Testis (tissue), 3 donors: ENCODE data around the gene DKK3. TPM values are rescaled to one million over a fixed set of nuclear protein-coding genes. Genes with fewer than 3 reads are reported as not detected.
A peak's percentile ranks its signal among the peaks of the same experiment; 100 is the strongest.

Experiments used
- DNase-seq: peaks from one replicate; pipeline ENCODE4 v3.0.0-alpha.2; 2019
- H3K27ac ChIP-seq, 2 donors: fragments of 200-600 bp; sonication (generic); one replicate each; pipeline ENCODE4 v1.5.1; 2019
- H3K27me3 ChIP-seq: fragments of 200-600 bp; sonication (generic); one replicate; pipeline ENCODE4 v1.5.1; 2019
- H3K36me3 ChIP-seq: fragments of 200-600 bp; sonication (generic); one replicate; pipeline ENCODE4 v1.5.1; 2017; ENCODE audit warnings: low read depth; ENCODE audit errors: missing control alignments
- H3K4me1 ChIP-seq: fragments of 200-600 bp; sonication (generic); one replicate; pipeline ENCODE4 v1.5.1; 2019
- H3K4me3 ChIP-seq, 2 donors: fragments of 200-600 bp; sonication (generic); one replicate each; pipeline ENCODE4 v1.5.1; 2017 to 2019
- H3K9me3 ChIP-seq: fragments of 200-600 bp; sonication (generic); one replicate; pipeline ENCODE4 v1.5.1; 2017
- CTCF ChIP-seq, 3 experiments: fragments of 450-650 bp in 2 of 3; fragments of 200-600 bp in 1 of 3; sonication (generic) in 1 of 3; IDR thresholded peaks; one replicate each; pipeline ENCODE4 v1.5.1; 2016 to 2019; ENCODE audit warnings: antibody characterized with exemption in 3 of 3, mild to moderate bottlenecking in 2 of 3, moderate library complexity in 1 of 3
- POLR2A ChIP-seq: fragments of 450-650 bp; IDR thresholded peaks from one replicate; pipeline ENCODE4 v1.6.1; 2017; ENCODE audit warnings: antibody characterized with exemption, mild to moderate bottlenecking, moderate library complexity
- WGBS, 2 donors: methylation state at CpG; one replicate each; pipeline ENCODE4 v1.1.5; 2018; 5-methylcytosine and 5-hydroxymethylcytosine counted together
- intact Hi-C: fragments of 100-400 bp; cut with DNase I; formaldehyde crosslinking; loops from one replicate; pipeline ENCODE4 v1.15.1; 2023; ENCODE audit warnings: low total_unique reads
- polyA plus RNA-seq: library from polyadenylated mRNA; stranded (reverse); fragments of 350-450 nt; fragmentation: Illumina TruSeq; extraction: RNeasy Lipid Tissue Mini Kit (QIAGEN cat#74804); gene quantifications from one replicate; pipeline ENCODE4 v1.2.3, GENCODE V29; 2014; ENCODE audit warnings: low read depth, low replicate concordance; ENCODE audit not compliant: insufficient read depth
- total RNA-seq, 2 donors: library from RNA; depleted of rRNA; stranded (reverse); fragments of >200 nt; gene quantifications; one replicate each; pipeline ENCODE4 v1.2.3, GENCODE V29; 2016

DKK3 gene
- total and polyA plus RNA-seq, 3 donors from 2014 or later = 185 to 392 (median 236) TPM

GRCh38 chr11:12008790-12009616 is 577 bp upstream of the DKK3 start:
- TF ChIP-seq CTCF (IDR thresholded peaks at IDR 0.05) (no peak), POLR2A (no peak)

GRCh38 chr11:12007230-12007593 is 1.2 kb downstream of the DKK3 start:
- intact Hi-C loops = no loop called here
- 60 to 80% methylated on average over 4 to 5 of the region's 5 CpGs for WGBS, 2 donors
- Histone ChIP-seq H3K27me3 (no peaks in the 10 kb centered on the region), H3K4me3 (no peak overlapping the region), H3K9me3 (no peaks in the 10 kb centered on the region), H3K36me3 (no peaks in the 10 kb centered on the region), H3K4me1 (peaks cover 9% of the 10 kb centered on the region), H3K27ac (no peak overlapping the region)
- no peak for DNase-seq
- TF ChIP-seq POLR2A = no peak

More at GRCh38 chr11:12008790-12009616, 577 bp upstream of the DKK3 start:
- Histone ChIP-seq H3K4me3 (peak overlapping the region; percentile 45 to 65), H3K27ac (peak overlapping the region; percentile 13 to 34), H3K4me1 (peaks cover 9% of the 10 kb centered on the region), H3K36me3 (no peaks in the 10 kb centered on the region), H3K27me3 (no peaks in the 10 kb centered on the region), H3K9me3 (no peaks in the 10 kb centered on the region)
- intact Hi-C loops = no loop called here
- 1 to 10% methylated on average over 2 to 38 of the region's 76 CpGs for WGBS, 2 donors
- DNase-seq = peak; percentile 80

- DNase-seq = no peak
- H3K4me3 ChIP-seq = no peak overlapping the region
- no peaks in the 10 kb centered on the region for H3K27me3 ChIP-seq
- H3K36me3 ChIP-seq = no peaks in the 10 kb centered on the region
- peaks cover 9% of the 10 kb centered on the region for H3K4me1 ChIP-seq
- no peak for TF ChIP-seq POLR2A
- TF ChIP-seq CTCF (IDR thresholded peaks at IDR 0.05) = no peak
- 95 to 96% methylated on average over 6 to 7 of the region's 7 CpGs for WGBS, 2 donors
- no peak overlapping the region for H3K27ac ChIP-seq
- intact Hi-C loops = no loop called here
- H3K9me3 ChIP-seq = no peaks in the 10 kb centered on the region
These were observed 1.7 kb downstream of the DKK3 start for GRCh38 chr11:12006552-12007229.

- Histone ChIP-seq H3K36me3 (no peaks in the 10 kb centered on the region), H3K27ac (no peak overlapping the region), H3K27me3 (no peaks in the 10 kb centered on the region), H3K4me1 (peaks cover 9% of the 10 kb centered on the region), H3K9me3 (no peaks in the 10 kb centered on the region), H3K4me3 (no peak overlapping the region)
- TF ChIP-seq CTCF (IDR thresholded peaks at IDR 0.05) (no peak), POLR2A (no peak)
- no peak for DNase-seq
- 47 to 69% methylated on average over 1 of the region's 1 CpG for WGBS, 2 donors
- intact Hi-C loops = no loop called here
These were observed 3.0 kb downstream of the DKK3 start for GRCh38 chr11:12005476-12005875.

- TF ChIP-seq POLR2A = no peak
- no peak for TF ChIP-seq CTCF (IDR thresholded peaks at IDR 0.05)
- Histone ChIP-seq H3K9me3 (no peaks in the 10 kb centered on the region), H3K27ac (no peak overlapping the region), H3K36me3 (no peaks in the 10 kb centered on the region), H3K27me3 (no peaks in the 10 kb centered on the region), H3K4me1 (peaks cover 9% of the 10 kb centered on the region), H3K4me3 (no peak overlapping the region)
- intact Hi-C loops = no loop called here
- DNase-seq = no peak
- WGBS, 2 donors = 48 to 70% methylated on average over 4 of the region's 4 CpGs
These were observed 3.4 kb downstream of the DKK3 start for GRCh38 chr11:12005061-12005460.
